Esophagus muscularis mucosa (tissue), 4 donors: Measurements from ENCODE around the gene TRAP1. TPM values are rescaled to one million over a fixed set of nuclear protein-coding genes. Genes with fewer than 3 reads are reported as not detected.

ENCODE experiments used
- DNase-seq: peaks from one replicate; pipeline ENCODE4 v3.0.0-alpha.2; 2017; ENCODE audit errors: extremely low spot score
- H3K27ac ChIP-seq, 4 donors: fragments of 200-600 bp; sonication (generic); replicated peaks in 1 of 4; 1 replicate in 3 of 4; 2 replicates in 1 of 4; pipeline ENCODE4 v1.5.1; 2016 to 2019; ENCODE audit warnings: mild to moderate bottlenecking in 1 of 4
- H3K27me3 ChIP-seq, 4 donors: fragments of 200-600 bp; sonication (generic); one replicate each; pipeline versions ENCODE4 v1.5.1 to v1.6.0; 2016 to 2019
- H3K36me3 ChIP-seq, 4 donors: fragments of 200-600 bp; sonication (generic); one replicate each; pipeline ENCODE4 v1.5.1; 2016 to 2019
- H3K4me1 ChIP-seq, 4 donors: fragments of 200-600 bp; sonication (generic); one replicate each; pipeline ENCODE4 v1.5.1; 2016 to 2019
- H3K4me3 ChIP-seq, 4 donors: fragments of 200-600 bp; sonication (generic); 1 replicate in 2 of 4; 2 replicates in 2 of 4; pipeline ENCODE4 v1.5.1; 2016 to 2019; ENCODE audit warnings: mild to moderate bottlenecking in 4 of 4, moderate library complexity in 1 of 4
- H3K9me3 ChIP-seq, 4 donors: fragments of 200-600 bp; sonication (generic); 1 replicate in 3 of 4; 2 replicates in 1 of 4; pipeline ENCODE4 v1.5.1; 2016 to 2019
- EP300 ChIP-seq: sonication (generic); formaldehyde crosslinking; IDR thresholded peaks from one replicate; pipeline ENCODE4 v1.6.1; 2017; ENCODE audit warnings: antibody characterized with exemption
- POLR2A ChIP-seq: fragments of 450-650 bp; IDR thresholded peaks from one replicate; pipeline ENCODE4 v1.6.1; 2017; ENCODE audit warnings: antibody characterized with exemption, moderate library complexity, mild to moderate bottlenecking, low read depth
- POLR2AphosphoS5 ChIP-seq, 2 donors: sonication (generic); formaldehyde crosslinking; IDR thresholded peaks; one replicate each; pipeline ENCODE4 v1.6.1; 2017; ENCODE audit warnings: antibody characterized with exemption in 2 of 2
- WGBS: methylation state at CpG from one replicate; pipeline ENCODE4 v1.1.5; 2018; 5-methylcytosine and 5-hydroxymethylcytosine counted together
- intact Hi-C: fragments of 100-400 bp; cut with DNase I; formaldehyde crosslinking; loops from one replicate; pipeline ENCODE4 v1.15.1; 2023
- total RNA-seq, 4 donors: library from RNA; depleted of rRNA; stranded (reverse); fragments of >200 nt; gene quantifications; one replicate each; pipeline versions ENCODE4 v1.1.0 to v1.2.1, GENCODE V29; 2016
- TF ChIP-seq, protein P1 (sequence below), 3 experiments: fragments of 200-600 bp in 2 of 3; fragments of 450-650 bp in 1 of 3; sonication (generic) in 2 of 3; IDR thresholded peaks; one replicate each; pipeline ENCODE4 v1.5.1; 2017 to 2019; ENCODE audit warnings: antibody characterized with exemption in 3 of 3, mild to moderate bottlenecking in 2 of 3, moderate library complexity in 1 of 3

TRAP1 gene
- total RNA-seq, 4 donors from 2014 or later = 43.6 to 63.7 (median 46.8) TPM

DNA sequence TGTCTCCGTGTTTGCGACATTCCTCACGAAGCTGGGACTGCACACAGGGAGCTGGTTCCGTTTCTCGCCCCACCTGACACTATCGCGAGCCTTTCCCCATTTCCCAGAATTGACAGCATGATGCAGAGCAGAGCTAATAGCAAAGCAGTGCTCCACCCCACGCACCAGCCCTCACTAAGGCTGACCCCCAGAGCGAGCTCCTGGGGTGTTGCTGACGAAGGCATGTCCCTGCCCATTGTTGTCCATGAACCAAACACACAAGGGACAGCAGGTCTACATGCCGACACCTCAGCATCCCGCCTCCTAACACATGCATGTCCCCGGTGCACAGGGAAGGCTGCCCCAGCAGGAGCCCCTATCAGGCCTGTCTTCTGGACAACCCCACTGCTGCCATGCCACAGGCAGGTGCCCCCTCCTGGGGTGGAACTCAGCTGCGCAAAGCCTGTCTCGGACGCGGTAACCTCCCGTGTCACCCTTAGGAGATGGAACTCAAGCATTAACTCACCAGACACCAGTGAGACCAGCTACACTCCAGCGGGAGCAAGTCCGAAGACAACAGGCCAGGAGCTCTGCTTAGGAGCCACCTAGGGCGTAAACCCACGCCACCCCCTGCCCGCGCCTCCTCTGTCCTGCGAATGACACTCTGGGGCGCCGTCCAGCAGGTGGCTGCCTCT is 16.9 kb upstream of the TRAP1 start:
- intact Hi-C loops = no loop called here
- no peaks in the 10 kb centered on the region for H3K27me3 ChIP-seq
- no peak overlapping the region for H3K4me3 ChIP-seq
- WGBS = over 99% methylated on average over 13 of the region's 27 CpGs
- no peak for TF ChIP-seq EP300
- no peak for TF ChIP-seq POLR2AphosphoS5 (IDR thresholded peaks at IDR 0.05)
- TF ChIP-seq, protein P1, sequence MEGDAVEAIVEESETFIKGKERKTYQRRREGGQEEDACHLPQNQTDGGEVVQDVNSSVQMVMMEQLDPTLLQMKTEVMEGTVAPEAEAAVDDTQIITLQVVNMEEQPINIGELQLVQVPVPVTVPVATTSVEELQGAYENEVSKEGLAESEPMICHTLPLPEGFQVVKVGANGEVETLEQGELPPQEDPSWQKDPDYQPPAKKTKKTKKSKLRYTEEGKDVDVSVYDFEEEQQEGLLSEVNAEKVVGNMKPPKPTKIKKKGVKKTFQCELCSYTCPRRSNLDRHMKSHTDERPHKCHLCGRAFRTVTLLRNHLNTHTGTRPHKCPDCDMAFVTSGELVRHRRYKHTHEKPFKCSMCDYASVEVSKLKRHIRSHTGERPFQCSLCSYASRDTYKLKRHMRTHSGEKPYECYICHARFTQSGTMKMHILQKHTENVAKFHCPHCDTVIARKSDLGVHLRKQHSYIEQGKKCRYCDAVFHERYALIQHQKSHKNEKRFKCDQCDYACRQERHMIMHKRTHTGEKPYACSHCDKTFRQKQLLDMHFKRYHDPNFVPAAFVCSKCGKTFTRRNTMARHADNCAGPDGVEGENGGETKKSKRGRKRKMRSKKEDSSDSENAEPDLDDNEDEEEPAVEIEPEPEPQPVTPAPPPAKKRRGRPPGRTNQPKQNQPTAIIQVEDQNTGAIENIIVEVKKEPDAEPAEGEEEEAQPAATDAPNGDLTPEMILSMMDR (IDR thresholded peaks at IDR 0.05) = no peak
- no peaks in the 10 kb centered on the region for H3K4me1 ChIP-seq
- no peak overlapping the region for H3K27ac ChIP-seq
- no peaks in the 10 kb centered on the region for H3K9me3 ChIP-seq
- DNase-seq = no peak
- peaks cover 90 to 100% (median 99%) of the 10 kb centered on the region in 4 donors for H3K36me3 ChIP-seq

DNA sequence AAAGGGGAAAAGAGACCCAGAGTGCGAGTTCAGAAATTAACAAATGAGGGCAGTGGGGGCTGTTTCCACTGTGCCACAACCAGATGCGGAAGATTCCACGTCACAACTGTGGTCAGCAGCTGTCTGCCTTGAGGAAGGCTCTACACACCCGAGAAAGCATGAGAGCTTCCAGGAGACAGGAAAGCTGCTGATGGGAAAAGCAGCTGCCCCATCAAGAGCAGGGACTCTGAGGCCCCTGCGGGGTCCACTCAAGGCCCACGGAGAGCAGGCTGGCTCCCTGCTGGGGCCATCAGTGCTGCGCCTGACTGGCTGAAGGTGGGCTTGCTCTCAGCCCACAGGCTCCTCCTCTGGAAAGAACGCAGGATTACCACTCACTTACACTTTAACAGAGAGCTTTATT is 14.8 kb upstream of the TRAP1 start:
- Histone ChIP-seq H3K27ac (no peak overlapping the region), H3K36me3 (peaks cover 89 to 99% (median 97%) of the 10 kb centered on the region in 4 donors), H3K27me3 (no peaks in the 10 kb centered on the region), H3K4me3 (no peak overlapping the region), H3K4me1 (no peaks in the 10 kb centered on the region), H3K9me3 (no peaks in the 10 kb centered on the region)
- intact Hi-C loops = no loop called here
- TF ChIP-seq EP300 (no peak), POLR2AphosphoS5 (IDR thresholded peaks at IDR 0.05) (no peak), POLR2A (no peak)
- TF ChIP-seq, protein P1 (IDR thresholded peaks at IDR 0.05) = no peak
- WGBS = 86% methylated on average over 8 of the region's 8 CpGs
- no peak for DNase-seq

DNA sequence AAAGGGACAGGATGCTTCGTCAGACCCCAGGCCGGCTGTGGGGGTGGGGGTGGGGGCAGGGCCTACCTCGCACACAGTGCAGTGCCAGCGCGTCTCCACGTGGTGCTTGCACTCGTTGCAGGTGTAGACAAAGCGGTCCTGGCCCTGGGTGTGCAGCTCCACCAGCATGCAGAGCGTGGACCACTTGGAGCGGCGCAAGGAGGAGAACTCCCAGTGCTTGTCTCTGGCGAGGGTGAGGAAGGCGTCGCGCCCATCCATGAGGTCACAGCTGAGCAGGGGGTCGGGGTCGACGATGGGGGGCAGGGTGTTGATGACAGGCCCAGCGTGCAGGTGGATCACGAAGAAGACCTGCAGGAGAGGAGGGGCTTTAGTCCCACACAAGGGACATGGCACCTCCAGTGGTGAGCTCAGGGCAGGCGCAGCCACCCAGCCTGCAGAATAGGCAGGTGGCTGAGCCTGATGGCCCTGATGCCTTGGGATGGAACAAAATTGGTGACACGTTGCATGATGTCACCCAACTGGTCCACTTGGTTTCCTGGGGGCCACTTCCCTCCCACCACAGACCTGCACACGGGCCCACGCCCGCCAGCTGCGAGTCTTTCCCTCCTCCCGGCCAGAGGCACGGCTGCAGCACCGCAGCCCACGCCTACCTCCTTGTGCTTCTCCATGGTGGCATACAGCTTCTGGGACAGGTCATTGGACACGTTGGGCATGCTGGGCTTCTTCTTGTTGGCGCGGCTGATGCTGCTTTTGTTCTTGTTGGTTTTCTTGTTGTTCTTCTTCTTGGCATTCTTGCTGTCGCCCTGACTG is 14.0 kb upstream of the TRAP1 start:
- intact Hi-C loops = no loop called here
- Histone ChIP-seq H3K9me3 (no peaks in the 10 kb centered on the region), H3K4me1 (no peaks in the 10 kb centered on the region), H3K4me3 (no peak overlapping the region), H3K27ac (no peak overlapping the region), H3K36me3 (peaks cover 81 to 99% (median 93%) of the 10 kb centered on the region in 4 donors), H3K27me3 (no peaks in the 10 kb centered on the region)
- TF ChIP-seq EP300 (no peak), POLR2A (no peak), POLR2AphosphoS5 (IDR thresholded peaks at IDR 0.05) (no peak)
- TF ChIP-seq, protein P1 (IDR thresholded peaks at IDR 0.05) = no peak
- 91% methylated on average over 33 of the region's 34 CpGs for WGBS
- DNase-seq = no peak

DNA sequence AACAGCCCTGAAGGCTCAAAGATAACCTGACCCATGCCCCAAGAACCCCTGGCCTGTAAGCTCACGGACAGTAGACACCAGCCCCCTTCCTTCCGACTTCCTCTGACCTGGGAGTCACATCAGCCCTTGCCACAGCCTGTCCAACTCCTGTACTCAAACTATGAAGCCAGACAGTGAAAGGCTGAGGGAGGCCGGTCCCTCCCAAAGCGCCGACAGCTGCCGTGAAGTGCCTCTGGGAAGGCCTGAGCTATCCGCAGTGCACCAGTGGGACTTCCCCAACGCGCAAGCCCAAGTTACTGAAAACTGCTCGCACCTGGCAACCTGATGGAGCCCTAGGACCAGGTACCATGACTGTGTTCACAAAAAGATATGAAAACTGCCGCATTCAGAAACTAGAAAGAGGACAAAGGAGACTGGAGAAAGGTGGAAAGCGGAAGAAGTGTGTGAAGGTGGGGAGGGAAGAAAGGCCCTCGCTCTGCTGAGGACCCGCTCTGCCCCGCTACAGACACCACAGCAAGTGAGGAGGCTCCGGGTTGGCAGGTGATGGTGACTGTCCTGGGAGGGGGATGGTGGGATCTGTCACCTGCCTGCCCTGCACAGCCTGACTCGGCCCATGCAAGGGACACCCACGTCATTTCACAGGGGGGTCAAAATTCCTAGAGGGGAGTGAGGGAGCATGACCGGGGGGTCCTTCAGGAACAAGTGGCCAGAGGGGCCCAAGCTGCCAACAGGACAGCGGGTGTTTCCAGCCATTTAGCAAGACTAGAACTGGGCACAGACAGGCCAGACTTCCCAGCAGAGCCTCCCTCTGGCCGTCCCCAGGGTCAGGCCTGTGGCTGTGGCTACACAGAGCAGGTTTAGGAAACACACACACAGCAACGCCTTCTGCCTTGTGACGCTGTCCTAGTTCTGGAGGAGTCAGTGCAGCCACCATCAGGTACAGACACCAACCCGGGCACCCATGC is 13.1 kb upstream of the TRAP1 start:
- intact Hi-C loops = no loop called here
- TF ChIP-seq POLR2A = no peak
- TF ChIP-seq POLR2AphosphoS5 (IDR thresholded peaks at IDR 0.05) = no peak
- TF ChIP-seq, protein P1 (IDR thresholded peaks at IDR 0.05) = no peak
- TF ChIP-seq EP300 = no peak
- Histone ChIP-seq H3K27me3 (no peaks in the 10 kb centered on the region), H3K36me3 (peaks cover 72 to 97% (median 90%) of the 10 kb centered on the region in 4 donors), H3K9me3 (no peaks in the 10 kb centered on the region), H3K27ac (no peak overlapping the region), H3K4me3 (no peak overlapping the region), H3K4me1 (no peaks in the 10 kb centered on the region)
- 87% methylated on average over 22 of the region's 24 CpGs for WGBS
- no peak for DNase-seq
